Activated naive CD4-positive, alpha-beta T cell treated with Interleukin-2 at 50 U/mL for 16 hours (primary cell): ENCODE data around the gene DYNC1H1.

Source experiments
- DNase-seq: peaks from one replicate; pipeline ENCODE4 v3.0.0-alpha.2; 2020

DYNC1H1 gene

GRCh38 chr14:101945171-101945570 is 19.2 kb upstream of the DYNC1H1 start:
- no peak for DNase-seq

GRCh38 chr14:101947577-101947903 is 16.8 kb upstream of the DYNC1H1 start:
- no peak for DNase-seq

- DNase-seq, result peak; percentile 100
Measured at GRCh38 chr14:101947904-101948665, 16.3 kb upstream of the DYNC1H1 start.

GRCh38 chr14:101948666-101949216 is 15.6 kb upstream of the DYNC1H1 start:
- DNase-seq, result no peak

- no peak for DNase-seq
Measured at GRCh38 chr14:101950100-101950499, 14.3 kb upstream of the DYNC1H1 start.

GRCh38 chr14:101950516-101951215 is 13.7 kb upstream of the DYNC1H1 start:
- DNase-seq, result no peak

- DNase-seq, result no peak
Measured at GRCh38 chr14:101953151-101953550, 11.2 kb upstream of the DYNC1H1 start.

- no peak for DNase-seq
Measured at GRCh38 chr14:101954501-101954900, 9.9 kb upstream of the DYNC1H1 start.

- no peak for DNase-seq
Measured at GRCh38 chr14:101955695-101956161, 8.6 kb upstream of the DYNC1H1 start.

GRCh38 chr14:101956179-101956885 is 8.0 kb upstream of the DYNC1H1 start:
- DNase-seq, result no peak

GRCh38 chr14:101957406-101958234 is 6.8 kb upstream of the DYNC1H1 start:
- DNase-seq, result no peak

- DNase-seq, result no peak
Measured at GRCh38 chr14:101958418-101959180, 5.8 kb upstream of the DYNC1H1 start.

- DNase-seq, result no peak
Measured at GRCh38 chr14:101959277-101959676, 5.1 kb upstream of the DYNC1H1 start.

- DNase-seq, result peak; percentile 19
Measured at GRCh38 chr14:101960225-101960624, 4.1 kb upstream of the DYNC1H1 start.

- DNase-seq, result peak; percentile 78
Measured at GRCh38 chr14:101961011-101961721, 3.2 kb upstream of the DYNC1H1 start.

- no peak for DNase-seq
Measured at GRCh38 chr14:101961746-101962502, 2.4 kb upstream of the DYNC1H1 start.

GRCh38 chr14:101962503-101962874 is 1.9 kb upstream of the DYNC1H1 start:
- DNase-seq, result no peak

GRCh38 chr14:101963052-101963451 is 1.3 kb upstream of the DYNC1H1 start:
- no peak for DNase-seq

- DNase-seq, result no peak
Measured at GRCh38 chr14:101963656-101964296, 597 bp upstream of the DYNC1H1 start.

- peak; percentile 64 for DNase-seq
Measured at GRCh38 chr14:101965181-101965544, 790 bp downstream of the DYNC1H1 start.
